GM19238 (cell line): ENCODE measurements around the gene HLA-DMB.

ENCODE experiments used
- DNase-seq: peaks from one replicate; pipeline ENCODE4 v3.0.0; 2011; ENCODE audit warnings: low spot score; ENCODE audit not compliant: insufficient read length

The HLA-DMB gene

DNA sequence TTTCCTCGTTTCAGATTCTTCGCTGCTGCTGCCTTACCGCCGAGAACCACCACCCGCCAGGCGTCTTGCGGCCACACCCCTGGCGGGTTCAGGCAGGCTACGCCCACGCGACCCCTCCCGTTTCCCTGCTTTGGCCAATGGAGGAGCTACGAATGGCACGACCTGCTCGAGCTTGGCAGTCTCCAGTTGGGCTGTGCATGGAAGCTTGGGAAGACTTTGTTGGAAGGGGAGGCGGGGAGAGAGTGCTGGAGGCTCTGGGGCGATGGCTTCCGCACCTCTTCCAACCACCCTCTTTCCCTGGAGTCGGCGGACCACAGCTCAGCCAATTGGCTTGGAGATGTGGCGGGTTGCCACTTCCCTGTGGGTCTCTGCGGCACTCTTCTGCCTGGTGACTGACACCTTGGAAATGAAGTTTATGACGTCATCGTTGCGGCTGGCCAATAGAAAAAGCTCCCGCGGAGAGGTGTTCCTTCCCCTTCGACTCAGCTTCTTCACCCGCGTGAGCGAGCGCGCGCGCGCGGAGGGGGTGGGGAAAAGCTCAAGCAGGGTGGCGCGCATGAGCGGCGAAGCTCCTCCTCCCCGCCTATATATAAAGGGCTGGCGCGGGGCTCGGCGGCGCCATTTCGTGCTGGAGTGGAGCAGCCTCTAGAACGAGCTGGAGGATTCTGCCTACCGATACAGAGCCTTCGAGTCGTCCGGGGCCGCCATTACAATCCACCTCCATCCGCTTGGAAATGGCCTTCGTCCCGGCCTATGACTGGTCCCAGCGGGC lies 30.9 kb upstream of the HLA-DMB start:
- DNase-seq = peak; percentile 64

DNA sequence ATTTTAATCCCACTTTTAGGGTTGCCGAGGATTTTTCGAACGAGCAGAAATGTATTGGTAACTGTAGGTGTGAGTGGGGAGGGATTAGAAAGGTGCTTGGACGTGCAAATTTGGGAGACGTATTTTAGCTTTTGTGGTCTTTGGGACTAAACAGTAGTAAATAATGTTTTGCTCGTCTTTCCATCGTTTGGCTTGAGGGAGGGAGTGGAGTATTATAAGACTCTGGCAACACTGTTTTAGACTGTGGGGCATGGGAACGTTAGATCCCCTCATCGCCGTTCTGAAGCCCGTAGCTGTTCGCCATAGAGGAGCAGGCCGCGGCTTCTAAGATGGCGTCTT lies 30.4 kb upstream of the HLA-DMB start:
- DNase-seq = no peak

DNA sequence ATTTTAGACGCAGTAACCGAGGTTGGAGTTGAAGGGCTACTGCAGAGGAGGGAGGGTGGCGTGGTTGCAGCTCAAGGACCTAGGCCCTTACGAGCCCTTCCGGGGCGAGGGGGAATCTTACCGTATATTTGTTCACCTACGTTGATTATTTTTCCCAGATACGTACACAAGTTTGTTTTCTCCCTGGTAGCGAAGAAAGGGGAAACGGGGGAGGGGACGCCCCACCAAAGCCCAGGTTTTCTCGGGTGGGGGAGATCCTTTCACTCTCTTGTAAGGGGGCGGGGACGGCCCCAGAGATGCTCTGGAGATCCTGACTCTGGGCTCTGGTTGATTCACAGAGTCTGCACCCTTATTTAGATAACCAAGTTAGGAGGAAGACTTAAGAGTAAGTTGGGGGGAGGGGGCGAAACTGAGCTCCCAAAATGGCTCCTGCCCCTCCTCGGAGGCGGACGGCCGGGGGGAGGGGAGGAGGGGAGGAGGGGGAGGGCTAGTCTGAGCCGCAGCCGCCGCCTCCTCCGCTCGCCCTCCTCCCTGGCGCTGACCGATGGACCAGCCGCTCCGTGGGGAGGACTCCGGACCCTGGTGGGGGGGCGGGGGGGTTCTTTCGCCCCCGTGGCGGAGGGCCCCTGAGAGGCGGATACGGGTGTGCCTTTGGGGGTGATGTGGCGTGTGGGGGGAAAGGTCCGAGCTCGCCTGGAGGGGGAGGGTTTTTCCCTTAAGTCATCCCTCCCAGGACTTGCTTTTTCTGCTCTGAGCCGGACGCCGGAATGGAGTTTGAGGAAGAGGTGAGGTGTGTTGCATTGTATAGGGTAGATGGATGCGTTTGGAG lies 29.8 kb upstream of the HLA-DMB start:
- no peak for DNase-seq

DNA sequence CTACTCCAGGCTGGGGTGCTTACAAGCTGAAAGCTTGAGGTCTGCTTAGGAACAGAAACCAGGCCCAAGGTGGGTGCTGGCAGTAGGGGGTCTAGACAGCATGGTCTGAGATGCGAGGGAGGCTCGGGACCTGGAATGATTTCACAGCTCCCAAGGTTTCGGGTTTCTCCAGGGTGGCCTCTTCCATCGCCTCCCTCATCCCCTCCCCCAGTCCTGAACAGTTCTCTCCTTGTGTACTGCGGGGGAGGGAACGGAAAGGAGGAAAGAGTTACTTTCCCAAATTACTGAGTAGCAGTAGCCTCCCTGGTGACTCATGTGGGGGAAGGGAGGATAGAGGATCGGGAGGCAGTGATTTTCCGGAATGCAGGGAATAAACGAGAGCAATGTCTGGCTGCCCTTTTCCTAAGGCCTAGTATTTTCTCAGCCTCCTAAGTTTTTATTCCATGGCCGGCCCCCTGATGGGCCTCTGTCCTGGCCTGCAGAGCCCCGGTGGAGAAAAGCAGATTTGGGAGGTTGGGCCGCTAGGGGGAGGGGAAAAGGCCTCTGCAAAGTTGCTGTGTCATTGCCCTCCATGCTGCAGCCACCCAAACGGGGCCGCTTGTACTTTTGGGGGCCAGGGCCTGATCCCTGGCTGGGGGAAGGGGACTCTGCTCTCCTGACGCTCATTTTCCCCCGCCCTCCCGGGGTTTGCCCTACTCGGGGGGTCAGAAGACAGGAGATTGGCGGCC lies 29.0 kb upstream of the HLA-DMB start:
- no peak for DNase-seq

DNA sequence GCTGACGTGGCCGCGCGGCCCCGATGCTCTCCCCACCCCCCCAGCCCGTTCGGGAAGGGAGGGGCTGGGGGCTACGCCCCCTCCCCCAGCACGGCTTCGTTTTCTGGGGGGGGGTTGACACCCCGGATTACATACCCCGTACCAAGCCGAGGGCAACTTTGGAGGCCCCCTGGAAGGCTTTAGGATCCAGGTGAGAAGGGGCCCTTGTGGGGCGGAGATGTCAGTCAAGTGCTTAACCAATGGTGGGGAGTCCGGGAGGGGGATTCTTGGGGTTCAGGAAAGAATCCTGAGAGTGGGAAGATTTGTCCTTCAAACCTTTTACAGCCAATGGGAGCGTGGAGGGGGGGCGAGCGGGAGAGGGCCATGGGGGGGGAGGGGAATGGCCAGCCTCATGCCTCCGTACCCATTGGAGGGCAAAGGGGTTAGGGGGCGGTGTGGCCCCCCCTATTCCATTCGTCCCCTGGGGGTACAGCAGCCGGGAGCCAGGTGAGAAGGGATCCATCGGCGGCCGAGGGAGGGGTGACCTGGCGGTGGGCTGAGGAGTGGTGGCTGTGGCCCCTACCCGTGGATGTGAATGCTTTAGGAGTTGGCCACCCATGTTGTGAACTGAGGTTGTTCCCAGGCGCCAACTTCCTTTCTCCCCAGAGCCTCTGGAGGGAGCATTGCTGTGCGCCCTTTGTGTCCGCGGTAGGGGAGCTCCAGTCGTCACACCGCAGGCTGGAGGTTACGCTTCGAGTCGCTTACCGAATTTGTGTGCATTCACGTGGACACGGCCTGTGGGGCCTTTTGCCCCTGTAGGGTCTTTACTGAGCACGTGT lies 28.2 kb upstream of the HLA-DMB start:
- DNase-seq = no peak

DNA sequence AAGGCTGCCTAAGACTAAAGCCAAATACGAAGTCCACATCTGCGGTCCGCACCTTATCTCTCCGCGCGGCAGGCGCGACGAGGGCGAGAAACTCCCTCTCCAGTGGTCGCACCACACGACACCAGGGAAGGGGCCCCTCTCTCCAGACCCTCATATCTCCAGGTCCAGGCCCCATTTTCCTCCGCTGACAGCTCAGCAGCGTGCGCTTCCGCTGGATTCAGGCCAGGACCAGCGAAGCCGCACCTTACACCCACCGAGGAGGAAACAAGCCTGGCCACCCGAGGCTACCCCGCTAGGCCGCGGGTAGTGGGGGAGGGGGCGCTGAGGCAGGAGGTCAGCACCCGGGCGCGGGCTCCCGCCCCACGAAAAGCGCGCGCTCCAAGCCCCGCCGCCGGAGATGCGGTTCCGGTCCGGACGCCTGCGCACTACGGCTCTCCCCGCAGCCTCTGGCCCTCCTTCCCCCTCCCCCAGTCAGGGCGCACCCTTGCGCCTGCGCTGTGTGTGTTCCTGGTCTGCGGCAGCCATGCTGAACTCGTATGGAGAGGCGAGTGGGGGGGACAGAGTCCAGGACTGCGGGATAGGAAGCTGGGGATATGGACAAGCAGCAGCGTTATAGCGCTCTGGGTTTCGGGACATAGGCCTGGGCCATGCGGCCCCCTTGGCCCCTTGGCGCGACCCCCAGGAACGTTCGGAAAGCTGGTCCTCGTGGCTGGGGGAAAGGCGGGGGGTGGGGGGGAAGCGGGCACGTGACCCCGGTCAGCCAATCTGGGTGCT lies 27.5 kb upstream of the HLA-DMB start, which contains the start of gene BRD2:
Gene BRD2 (plus strand): TSS at position 502 of the 774 bp plus-strand sequence. CDS start 4,305 bp downstream, outside the sequence.
- peak; percentile 67 for DNase-seq

DNA sequence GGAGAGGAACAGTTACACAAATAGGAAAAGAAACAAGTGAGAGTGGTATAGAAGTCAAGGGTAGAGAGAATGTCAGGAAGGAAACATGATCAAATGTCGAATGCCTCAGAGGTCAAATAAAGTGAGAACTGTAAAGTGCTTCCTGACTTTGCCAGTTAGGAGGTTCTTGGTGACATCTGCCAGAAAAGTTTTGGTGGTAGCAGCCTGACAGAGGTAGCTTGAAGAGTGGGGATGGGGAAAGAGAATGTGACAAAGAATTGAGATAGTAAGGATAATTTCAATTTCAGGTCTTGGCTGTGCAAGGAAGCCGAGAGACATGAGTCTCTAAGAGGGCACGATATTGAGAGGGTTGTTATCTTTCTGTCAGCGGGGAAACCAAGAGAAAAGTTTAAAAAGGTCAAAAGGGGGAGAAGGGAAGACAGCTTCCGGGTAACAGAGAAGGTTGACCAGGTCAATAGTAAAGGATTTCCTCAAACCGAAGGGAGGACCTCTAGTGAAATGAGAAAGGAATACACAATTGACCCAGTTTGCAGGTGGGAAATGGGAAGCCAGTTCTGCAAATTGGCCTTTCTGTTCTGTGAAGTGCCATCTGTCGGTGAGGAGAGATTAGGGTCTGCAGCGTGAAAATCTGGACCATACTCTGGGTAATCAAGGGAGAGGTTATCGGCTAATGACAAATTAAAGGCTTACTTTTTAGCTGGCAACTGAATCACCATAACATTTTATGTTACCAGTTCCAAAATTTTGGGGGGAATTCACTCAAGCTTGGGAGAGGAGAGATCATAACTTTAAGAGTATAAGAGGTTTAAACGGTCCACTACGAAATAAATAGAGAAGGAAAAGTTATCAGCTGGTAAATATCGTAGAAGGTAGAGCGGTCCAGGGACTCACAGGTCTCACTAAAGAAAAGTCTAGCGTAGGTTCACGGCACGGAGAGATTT lies 26.6 kb upstream of the HLA-DMB start:
- no peak for DNase-seq

DNA sequence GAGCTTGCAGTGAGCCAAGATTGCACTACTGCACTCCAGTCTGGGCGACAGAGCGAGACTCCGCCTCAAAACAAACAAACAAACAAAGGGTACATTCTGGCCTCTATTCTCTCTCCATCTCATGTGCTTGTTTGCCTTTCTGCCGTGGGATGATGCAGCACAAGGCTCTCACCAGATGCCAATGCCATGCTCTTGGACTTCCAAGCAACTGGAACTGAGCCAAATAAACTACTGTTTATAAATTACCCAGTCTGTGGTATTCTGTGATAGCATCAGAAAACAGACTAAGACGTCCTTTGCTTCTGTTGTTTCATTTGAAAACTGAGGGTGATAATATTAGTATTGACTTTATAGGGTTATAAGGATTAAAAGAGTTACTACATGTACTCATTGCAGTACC lies 23.9 kb upstream of the HLA-DMB start:
- no peak for DNase-seq

DNA sequence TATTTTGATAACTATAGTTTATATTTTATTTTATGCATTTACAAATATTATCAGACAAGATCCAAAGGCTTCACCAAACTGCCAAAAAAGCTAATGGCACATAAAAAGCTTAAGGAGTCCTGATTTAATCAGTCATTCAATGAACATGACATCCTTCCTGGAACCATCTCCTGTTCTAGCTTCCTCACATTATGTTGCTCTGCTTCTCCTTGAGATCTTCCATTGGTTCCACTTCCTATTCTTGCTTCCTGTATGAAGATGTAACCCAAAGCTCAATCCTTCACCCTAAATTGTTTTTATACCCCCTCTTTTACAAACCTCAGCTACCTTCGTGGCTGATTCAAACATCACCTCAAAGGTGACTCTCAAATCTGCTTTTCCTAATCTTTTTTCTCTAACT lies 23.0 kb upstream of the HLA-DMB start:
- no peak for DNase-seq

DNA sequence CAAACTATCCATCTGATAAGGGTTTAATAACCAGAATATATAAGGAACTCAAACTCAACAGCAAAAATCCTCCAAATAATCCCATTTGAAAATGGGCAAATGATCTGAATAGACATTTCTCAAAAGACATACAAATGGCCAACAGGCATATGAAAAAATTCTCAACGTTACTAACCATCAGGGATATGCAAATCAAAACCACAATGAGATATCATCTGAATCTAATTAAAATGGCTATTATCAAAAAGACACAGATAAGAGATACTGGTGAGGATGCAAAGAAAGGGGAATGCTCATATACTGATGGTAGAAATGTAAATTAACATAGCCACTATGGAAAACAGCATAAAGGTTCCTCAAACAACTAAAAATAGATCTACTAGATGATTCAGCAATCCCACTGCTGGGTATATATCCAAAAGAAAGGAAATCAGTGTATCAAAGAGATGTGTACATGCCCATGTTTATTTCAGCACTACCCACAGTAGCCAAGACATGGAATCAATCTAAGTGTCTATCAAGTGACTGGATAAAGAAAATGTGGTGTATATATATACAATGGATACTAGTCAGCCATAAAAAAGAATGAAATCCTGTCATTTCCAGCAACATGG lies 21.5 kb upstream of the HLA-DMB start:
- DNase-seq = no peak

DNA sequence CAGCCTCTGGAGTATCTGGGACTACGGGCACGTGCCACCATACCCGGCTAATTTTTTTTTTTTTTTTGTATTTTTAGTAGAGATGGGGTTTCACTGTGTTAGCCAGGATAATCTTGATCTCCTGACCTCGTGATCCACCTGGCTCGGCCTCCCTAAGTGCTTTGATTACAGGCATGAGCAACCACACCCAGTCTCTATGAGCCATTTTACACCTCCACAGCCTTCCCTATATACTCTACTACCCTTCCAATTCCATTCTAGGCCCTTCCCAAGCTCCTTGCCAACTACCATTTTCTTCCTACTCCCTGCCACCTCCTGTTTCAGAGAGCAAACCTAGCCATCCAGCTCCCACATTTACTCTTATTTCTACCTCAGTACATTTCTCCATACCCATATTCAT lies 19.7 kb upstream of the HLA-DMB start:
- no peak for DNase-seq

DNA sequence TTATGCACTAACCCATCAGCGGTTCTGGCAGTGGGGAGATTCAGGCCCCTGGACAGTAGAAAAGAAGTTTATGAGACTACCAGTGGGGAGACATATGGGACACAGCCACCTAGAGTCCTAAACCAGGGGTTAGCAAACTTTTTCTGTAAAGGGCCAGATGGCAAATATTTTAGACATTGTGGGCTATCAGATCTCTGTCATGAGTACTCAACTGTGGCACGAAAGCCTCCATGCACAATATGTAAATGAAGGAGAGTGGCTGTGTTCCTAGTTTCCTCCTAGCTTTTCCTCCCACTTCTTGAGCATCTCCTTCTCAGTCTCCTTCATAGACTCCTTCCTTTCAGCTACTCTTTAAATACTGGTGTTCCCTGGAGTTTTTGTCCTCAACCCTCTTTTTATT lies 15.3 kb upstream of the HLA-DMB start:
- no peak for DNase-seq

DNA sequence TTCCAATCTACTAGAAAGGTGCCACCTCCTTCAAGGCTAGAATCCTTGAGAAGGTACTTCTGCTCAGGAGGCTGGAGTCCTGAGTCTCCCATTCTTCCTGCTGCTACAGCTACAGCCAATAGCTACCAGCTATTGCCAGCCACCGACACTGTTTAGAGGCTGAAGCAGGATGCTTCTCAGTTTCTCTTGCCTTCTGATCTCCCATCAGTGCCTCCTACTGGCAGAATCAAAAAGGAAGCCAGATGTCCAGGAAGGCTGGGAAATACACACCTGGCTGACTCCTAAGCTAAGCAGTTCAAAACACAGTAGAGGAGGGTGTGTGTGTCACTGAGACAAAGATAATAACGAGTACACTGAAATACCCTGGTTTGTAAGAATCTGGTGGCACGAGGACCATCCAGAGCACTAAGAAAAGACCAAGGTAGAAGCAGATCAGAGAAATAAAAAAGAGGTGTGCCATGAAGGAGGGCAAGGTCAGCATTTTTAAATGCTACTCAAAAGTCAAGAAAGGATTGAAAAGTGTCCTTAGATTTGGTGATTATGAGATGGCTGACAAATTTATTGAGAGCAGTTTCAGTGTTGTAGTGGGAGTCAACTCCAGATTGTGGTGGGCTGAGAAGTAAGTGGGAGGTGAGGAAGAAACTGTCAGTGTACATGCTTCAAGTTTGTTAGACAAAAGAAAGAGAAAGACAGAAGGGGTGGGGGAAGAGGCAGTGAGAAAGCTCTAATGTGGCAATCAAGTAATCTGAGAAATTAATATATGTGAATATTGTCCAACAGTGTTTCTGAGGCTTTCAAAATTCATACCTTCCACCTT lies 14.4 kb upstream of the HLA-DMB start:
- no peak for DNase-seq

DNA sequence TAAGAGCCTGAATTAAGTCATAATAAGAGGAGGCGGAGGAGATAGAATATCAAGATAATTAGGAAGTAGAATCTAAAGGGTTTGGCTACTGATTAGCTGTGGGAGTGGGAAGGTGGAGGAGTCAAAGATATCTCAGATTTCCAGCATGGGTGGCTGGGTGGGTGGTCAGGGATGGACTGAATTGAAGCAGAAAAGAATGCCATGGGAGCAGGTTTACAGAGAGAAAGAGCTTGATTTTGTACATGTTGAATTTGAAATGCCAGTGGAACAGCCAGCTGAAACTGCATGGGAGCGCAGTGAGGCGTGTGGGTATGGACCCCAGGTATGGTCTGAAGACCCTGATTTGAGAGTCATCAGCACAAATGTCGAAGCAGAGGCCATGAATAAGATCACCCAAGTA lies 13.4 kb upstream of the HLA-DMB start:
- no peak for DNase-seq

DNA sequence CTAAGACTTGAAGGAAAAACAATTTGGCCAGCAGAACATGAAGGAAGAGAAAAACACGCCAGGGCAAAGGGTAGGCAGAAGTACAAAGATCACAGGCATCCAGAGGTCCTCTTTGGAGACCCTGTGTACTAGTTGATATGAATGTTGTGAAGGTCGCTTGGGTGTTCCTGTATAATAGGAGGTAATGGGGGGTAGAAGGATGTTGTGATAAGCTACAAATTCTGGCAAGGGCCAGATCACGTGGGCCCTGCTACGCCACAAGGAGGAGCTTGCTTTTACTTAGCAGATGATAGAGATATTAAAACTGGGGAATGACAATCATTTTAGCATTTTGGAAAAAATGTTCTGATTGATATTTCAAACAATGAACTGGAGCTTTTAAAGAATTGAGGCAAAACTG lies 12.9 kb upstream of the HLA-DMB start:
- DNase-seq = no peak

DNA sequence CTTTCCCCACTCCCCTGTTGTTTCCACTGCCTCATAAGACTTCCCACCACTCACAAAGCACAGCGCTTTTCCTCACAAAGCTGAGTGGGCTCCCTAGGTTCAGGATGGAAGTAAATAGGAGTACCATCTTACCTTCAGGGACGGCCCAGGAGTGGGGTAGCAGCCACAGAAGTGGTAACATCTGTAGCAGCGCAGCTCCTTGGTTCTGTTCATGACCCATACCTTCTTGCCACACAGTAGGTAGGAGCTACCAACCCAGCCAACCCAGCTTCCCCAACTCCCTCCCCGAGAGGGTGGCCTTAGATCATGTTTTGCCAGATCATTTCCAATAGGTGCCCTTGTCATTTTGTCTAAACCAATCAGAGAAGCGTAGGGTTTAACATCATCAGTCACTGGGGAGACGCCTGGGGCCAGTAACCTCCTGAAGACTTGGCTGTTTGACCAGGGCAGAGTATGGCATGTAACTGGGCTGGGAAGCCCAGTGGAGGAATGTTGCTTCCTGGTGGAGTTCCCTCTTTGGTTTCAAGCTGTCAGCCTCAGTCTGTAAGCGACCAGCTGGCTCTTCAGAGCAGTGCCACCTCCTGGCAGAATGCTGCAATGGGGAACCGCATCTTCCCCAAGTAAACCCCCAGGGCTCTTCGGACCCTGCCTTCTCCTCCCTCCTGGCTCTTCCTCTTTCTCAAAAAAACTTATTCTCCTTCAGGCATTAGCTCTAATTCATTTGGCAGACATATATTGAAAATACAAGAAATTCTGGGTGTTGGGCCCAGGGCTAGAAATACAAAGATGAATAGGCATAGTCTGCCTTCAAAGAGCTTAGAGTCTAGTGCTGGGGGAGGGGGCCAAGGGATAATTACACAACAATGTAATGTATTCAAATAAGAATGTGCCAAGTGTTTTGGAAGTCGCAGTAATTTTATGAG lies 12.2 kb upstream of the HLA-DMB start, which contains the start of gene HLA-DMA:
Gene HLA-DMA (minus strand): TSS at position 281 of the 923 bp plus-strand sequence. CDS start 61 bp downstream, at position 220.
- peak; percentile 63 for DNase-seq

DNA sequence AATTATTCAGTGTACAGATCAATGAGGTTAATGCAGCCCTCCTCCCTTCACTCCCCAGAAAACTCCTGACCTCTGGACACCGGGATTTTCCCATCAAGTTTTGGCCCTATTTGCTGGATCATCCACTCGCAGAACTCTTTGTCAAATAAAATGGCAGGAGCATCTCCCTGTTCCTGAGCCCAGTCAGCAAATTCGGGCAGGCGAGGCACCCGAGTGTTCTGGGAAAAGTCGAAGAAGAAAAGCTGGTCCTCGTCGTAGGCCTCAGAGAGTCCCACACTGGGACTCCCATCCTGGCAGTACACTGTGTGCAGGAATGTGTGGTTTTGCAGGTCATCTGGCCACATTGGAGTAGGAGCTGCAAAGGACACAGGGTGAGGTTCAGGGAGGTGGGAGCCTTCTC lies 9.6 kb upstream of the HLA-DMB start:
- no peak for DNase-seq
